Skeletal muscle satellite cell (primary cell): ENCODE data around the gene HM13.

Experiments used
- H3K27me3 ChIP-seq: 2 replicates; pipeline ENCODE4 v1.7.0; 2013; ENCODE audit warnings: low read length; ENCODE audit not compliant: control insufficient read depth, insufficient read depth
- H3K36me3 ChIP-seq: 2 replicates; pipeline ENCODE4 v1.7.0; 2013; ENCODE audit warnings: mild to moderate bottlenecking, control low read depth, low read length; ENCODE audit not compliant: insufficient read depth
- H3K4me1 ChIP-seq: 2 replicates; pipeline ENCODE4 v1.7.0; 2013; ENCODE audit warnings: low read length; ENCODE audit not compliant: control insufficient read depth, insufficient read depth
- H3K4me2 ChIP-seq: 2 replicates; pipeline ENCODE4 v1.7.0; 2013; ENCODE audit warnings: mild to moderate bottlenecking, low read length
- H3K4me3 ChIP-seq: 2 replicates; pipeline ENCODE4 v1.7.0; 2013; ENCODE audit warnings: low read length
- H3K9ac ChIP-seq: 2 replicates; pipeline ENCODE4 v1.7.0; 2013; ENCODE audit warnings: mild to moderate bottlenecking, low read depth, low read length, moderate library complexity
- H3K9me3 ChIP-seq: replicated peaks from 2 replicates; pipeline ENCODE4 v1.7.0; 2013; ENCODE audit warnings: mild to moderate bottlenecking, control low read depth, low read length

Gene HM13

GRCh38 chr20:31596831-31597480, 82.7 kb downstream of the HM13 start:
- H3K4me2 ChIP-seq, result no peak overlapping the region
- H3K4me1 ChIP-seq, result peaks cover 56% of the 10 kb centered on the region
- H3K36me3 ChIP-seq, result no peaks in the 10 kb centered on the region
- H3K9me3 ChIP-seq, result no peaks in the 10 kb centered on the region
- no peak overlapping the region for H3K4me3 ChIP-seq
- H3K9ac ChIP-seq, result peak overlapping the region; percentile 57
- no peaks in the 10 kb centered on the region for H3K27me3 ChIP-seq

GRCh38 chr20:31597481-31597855, 83.2 kb downstream of the HM13 start:
- no peaks in the 10 kb centered on the region for H3K36me3 ChIP-seq
- H3K4me1 ChIP-seq, result peaks cover 61% of the 10 kb centered on the region
- no peak overlapping the region for H3K4me2 ChIP-seq
- no peaks in the 10 kb centered on the region for H3K9me3 ChIP-seq
- H3K9ac ChIP-seq, result peak overlapping the region; percentile 57
- H3K4me3 ChIP-seq, result no peak overlapping the region
- no peaks in the 10 kb centered on the region for H3K27me3 ChIP-seq

GRCh38 chr20:31602431-31602778, 88.2 kb downstream of the HM13 start:
- H3K4me1 ChIP-seq, result peaks cover 29% of the 10 kb centered on the region
- peak overlapping the region; percentile 45 for H3K4me2 ChIP-seq
- H3K27me3 ChIP-seq, result no peaks in the 10 kb centered on the region
- peaks cover 19% of the 10 kb centered on the region for H3K36me3 ChIP-seq
- no peak overlapping the region for H3K4me3 ChIP-seq
- no peaks in the 10 kb centered on the region for H3K9me3 ChIP-seq
- peak overlapping the region; percentile 98 for H3K9ac ChIP-seq

DNA sequence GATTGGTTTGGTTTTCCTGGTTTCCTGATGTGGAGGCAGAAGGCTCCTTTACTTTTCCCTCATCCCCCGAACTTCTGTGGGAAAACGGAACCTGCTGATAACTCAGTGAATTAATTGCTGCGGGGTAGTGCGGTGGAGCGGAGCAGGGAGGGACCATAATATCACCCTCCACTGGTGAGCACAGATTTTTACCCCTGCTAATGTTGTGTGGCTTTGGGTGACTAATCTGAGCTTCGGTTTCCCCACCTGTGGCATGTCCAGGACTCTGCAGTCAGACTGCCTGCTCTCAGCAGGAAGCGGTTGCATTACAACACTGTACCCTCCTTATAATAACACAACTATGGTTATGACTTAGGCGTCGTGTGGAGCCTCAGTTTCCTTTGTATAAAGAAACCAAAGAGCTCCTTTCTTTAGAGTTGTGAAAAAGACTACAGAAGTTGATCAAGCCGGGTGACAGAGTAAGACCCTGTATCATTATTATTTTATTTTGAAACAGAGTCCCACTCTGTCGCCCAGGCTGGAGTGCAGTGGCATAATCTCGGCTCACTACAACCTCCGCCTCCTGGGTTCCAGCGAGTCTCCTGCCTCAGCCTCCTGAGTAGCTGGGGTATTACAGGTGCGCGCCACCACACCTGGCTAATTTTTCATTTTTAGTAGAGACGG, 88.7 kb downstream of the HM13 start:
- Histone ChIP-seq H3K9ac (peak overlapping the region; percentile 98), H3K4me1 (peaks cover 25% of the 10 kb centered on the region), H3K36me3 (peaks cover 19% of the 10 kb centered on the region), H3K27me3 (no peaks in the 10 kb centered on the region), H3K4me3 (no peak overlapping the region), H3K9me3 (no peaks in the 10 kb centered on the region), H3K4me2 (peak overlapping the region; percentile 45)

DNA sequence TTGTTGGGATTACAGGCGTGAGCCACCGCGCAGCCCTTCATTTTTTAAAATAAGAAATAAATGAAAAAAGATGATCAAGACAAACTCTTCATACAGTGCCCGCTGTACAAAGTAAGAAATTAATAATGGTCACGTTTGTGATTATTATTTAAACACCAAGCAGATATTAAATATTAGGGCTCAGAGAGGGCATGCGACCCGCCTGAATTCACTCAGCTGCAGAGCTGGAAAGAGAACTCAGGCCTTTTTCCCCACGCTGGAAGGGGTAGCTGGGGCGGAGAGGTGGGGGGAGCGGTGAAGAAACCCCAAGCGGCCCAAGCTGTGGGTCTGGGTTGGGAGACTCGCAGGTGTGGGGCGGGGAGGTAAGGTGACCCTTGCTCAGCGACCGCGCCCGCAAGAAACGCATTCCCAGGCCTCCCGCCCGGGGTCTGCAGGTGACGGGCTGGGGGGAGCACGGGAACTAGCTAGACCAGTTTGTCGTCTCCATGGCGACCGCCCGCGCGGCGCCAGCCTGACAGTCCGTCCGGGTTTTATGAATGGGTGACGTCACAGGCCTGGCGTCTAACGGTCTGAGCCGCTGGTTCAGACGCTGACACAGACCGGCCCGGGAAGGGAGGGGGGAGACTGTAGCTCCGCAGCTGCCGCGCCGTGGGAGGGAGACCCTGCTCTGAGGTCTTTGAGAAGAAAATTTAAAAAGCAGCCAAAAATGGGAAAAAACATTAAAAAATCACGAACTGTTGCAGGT, 89.8 kb downstream of the HM13 start:
- Histone ChIP-seq H3K36me3 (peaks cover 19% of the 10 kb centered on the region), H3K4me1 (peaks cover 36% of the 10 kb centered on the region), H3K27me3 (no peaks in the 10 kb centered on the region), H3K9ac (peak overlapping the region; percentile 98), H3K9me3 (no peaks in the 10 kb centered on the region), H3K4me3 (peak overlapping the region; percentile 96), H3K4me2 (peak overlapping the region; percentile 89)

DNA sequence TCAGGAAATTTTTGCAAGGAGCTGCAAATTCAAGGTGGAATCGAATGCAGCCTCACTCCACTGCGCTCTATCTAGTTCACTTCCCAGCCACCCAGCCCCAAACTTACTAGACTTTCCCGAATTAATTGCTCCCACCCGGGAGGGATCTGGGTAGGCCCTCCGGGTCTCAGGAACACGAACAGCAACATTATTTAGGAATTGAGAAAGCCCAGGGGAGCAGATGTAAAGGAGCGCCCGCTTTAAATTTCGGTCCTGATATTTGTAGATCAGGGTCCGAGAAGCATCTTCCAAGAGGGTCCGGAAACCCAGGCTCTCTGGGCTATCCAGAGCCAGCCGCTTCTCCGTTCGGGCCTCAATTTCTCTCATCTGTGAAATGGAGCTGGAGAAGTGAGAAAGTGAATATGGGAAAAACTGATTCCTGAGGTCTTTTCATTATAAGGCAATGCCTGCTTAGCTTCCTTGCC, 90.4 kb downstream of the HM13 start:
- Histone ChIP-seq H3K9ac (peak overlapping the region; percentile 98), H3K27me3 (no peaks in the 10 kb centered on the region), H3K36me3 (peaks cover 19% of the 10 kb centered on the region), H3K4me3 (peak overlapping the region; percentile 96), H3K4me2 (peak overlapping the region; percentile 89), H3K9me3 (no peaks in the 10 kb centered on the region), H3K4me1 (peaks cover 38% of the 10 kb centered on the region)

DNA sequence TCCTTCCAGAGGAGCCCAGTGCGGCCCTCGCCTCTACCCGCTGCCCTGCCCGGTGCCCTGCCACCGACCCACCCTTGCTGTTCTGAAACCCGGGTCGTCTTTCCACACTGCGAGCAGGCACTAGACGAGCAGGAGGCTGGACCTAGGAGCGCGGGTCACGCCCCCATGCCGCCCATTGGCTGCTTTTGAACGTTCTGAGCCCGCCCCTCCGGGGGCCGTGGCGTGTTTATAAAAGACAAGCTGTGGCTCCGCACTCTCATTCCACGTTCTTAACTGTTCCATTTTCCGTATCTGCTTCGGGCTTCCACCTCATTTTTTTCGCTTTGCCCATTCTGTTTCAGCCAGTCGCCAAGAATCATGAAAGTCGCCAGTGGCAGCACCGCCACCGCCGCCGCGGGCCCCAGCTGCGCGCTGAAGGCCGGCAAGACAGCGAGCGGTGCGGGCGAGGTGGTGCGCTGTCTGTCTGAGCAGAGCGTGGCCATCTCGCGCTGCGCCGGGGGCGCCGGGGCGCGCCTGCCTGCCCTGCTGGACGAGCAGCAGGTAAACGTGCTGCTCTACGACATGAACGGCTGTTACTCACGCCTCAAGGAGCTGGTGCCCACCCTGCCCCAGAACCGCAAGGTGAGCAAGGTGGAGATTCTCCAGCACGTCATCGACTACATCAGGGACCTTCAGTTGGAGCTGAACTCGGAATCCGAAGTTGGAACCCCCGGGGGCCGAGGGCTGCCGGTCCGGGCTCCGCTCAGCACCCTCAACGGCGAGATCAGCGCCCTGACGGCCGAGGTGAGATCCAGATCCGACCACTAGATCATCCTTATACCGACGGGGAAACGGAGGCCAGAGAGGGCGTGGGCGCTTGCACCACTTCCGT, 91.0 kb downstream of the HM13 start, which contains the start of gene ID1:
ID1 (plus strand) TSS at position 259 of the 871 bp plus-strand sequence; CDS start at position 358, 99 bp downstream.
- peaks cover 39% of the 10 kb centered on the region for H3K4me1 ChIP-seq
- H3K36me3 ChIP-seq, result peaks cover 19% of the 10 kb centered on the region
- H3K4me2 ChIP-seq, result peak within 1 kb of the TSS; percentile 89
- H3K4me3 ChIP-seq, result peak within 1 kb of the TSS; percentile 96
- peak within 1 kb of the TSS; percentile 98 for H3K9ac ChIP-seq
- no peaks in the 10 kb centered on the region for H3K27me3 ChIP-seq
- H3K9me3 ChIP-seq, result no peaks in the 10 kb centered on the region

DNA sequence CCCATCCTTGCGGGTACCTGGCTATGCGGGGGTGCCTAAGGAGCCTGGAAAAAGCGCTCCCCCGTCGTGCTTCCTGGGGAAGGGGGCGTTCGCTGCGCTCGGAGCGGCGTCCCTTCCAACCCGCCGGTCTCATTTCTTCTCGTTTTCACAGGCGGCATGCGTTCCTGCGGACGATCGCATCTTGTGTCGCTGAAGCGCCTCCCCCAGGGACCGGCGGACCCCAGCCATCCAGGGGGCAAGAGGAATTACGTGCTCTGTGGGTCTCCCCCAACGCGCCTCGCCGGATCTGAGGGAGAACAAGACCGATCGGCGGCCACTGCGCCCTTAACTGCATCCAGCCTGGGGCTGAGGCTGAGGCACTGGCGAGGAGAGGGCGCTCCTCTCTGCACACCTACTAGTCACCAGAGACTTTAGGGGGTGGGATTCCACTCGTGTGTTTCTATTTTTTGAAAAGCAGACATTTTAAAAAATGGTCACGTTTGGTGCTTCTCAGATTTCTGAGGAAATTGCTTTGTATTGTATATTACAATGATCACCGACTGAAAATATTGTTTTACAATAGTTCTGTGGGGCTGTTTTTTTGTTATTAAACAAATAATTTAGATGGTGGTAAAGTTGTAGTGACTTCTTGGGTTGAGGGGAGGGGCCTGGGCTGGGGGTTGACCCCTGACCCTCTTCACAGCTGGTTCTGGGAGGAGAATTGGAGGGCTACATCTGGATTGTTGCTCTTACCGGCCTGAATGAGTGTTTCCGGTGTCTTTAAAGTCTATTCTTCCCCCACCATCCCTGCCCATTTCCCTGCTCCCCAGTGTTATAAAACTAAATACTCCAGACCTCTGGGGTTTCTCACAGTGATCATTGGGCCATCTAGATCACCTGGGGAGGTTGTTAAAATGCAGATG, 91.9 kb downstream of the HM13 start:
- H3K4me2 ChIP-seq, result peak overlapping the region; percentile 88
- H3K4me3 ChIP-seq, result peak overlapping the region; percentile 96
- H3K9me3 ChIP-seq, result no peaks in the 10 kb centered on the region
- no peaks in the 10 kb centered on the region for H3K27me3 ChIP-seq
- H3K4me1 ChIP-seq, result peaks cover 46% of the 10 kb centered on the region
- H3K9ac ChIP-seq, result peak overlapping the region; percentile 98
- H3K36me3 ChIP-seq, result peaks cover 19% of the 10 kb centered on the region

- H3K4me3 ChIP-seq, result peak overlapping the region; percentile 96
- peak overlapping the region; percentile 98 for H3K9ac ChIP-seq
- no peaks in the 10 kb centered on the region for H3K9me3 ChIP-seq
- no peaks in the 10 kb centered on the region for H3K27me3 ChIP-seq
- H3K4me2 ChIP-seq, result peak overlapping the region; percentile 88
- H3K4me1 ChIP-seq, result peaks cover 43% of the 10 kb centered on the region
- peaks cover 19% of the 10 kb centered on the region for H3K36me3 ChIP-seq
Observed at GRCh38 chr20:31606804-31607639, 92.8 kb downstream of the HM13 start.
